Naive thymus-derived CD8-positive, alpha-beta T cell (primary cell): ENCODE data around the gene MEGF11. TPM values are rescaled to one million over a fixed set of nuclear protein-coding genes. Genes with fewer than 3 reads are reported as not detected.

ENCODE experiments used
- ATAC-seq, 2 donors: fragments of 150-1000 bp; cut with Tn5 transposase in 1 of 2; sonication (Bioruptor Pico), chemical (Tn5 transposase) in 1 of 2; 1 replicate in 1 of 2; 2 replicates in 1 of 2; pipeline ENCODE4 v1.10.0; 2021; ENCODE audit warnings: mild to moderate bottlenecking in 2 of 2, moderate library complexity in 2 of 2
- POLR2A ChIA-PET: fragments of 350-600 bp; sonication (Branson Sonifier 250); formaldehyde crosslinking; loops from one replicate; lab custom pipeline; 2021; ENCODE audit warnings: antibody characterized with exemption; lab: Charles Lee
- DNase-seq, 10 donors: peaks; one replicate each; pipeline versions ENCODE4 v3.0.0 to v3.0.0-alpha.2; 2020 to 2022
- H3K27ac Mint-ChIP-seq, 10 donors: one replicate each; pipeline ENCODE4 v1.8.0; 2020 to 2022; ENCODE audit warnings: mild to moderate bottlenecking in 10 of 10, mixed read lengths in 10 of 10, moderate library complexity in 4 of 10, inconsistent platforms in 1 of 10
- H3K27me3 Mint-ChIP-seq, 5 donors: one replicate each; pipeline ENCODE4 v1.8.0; 2021 to 2022; ENCODE audit warnings: mixed read lengths in 5 of 5
- H3K36me3 Mint-ChIP-seq, 3 donors: one replicate each; pipeline ENCODE4 v1.8.0; 2020 to 2022; ENCODE audit warnings: mixed read lengths in 3 of 3, mild to moderate bottlenecking in 2 of 3, inconsistent platforms in 1 of 3
- H3K4me1 Mint-ChIP-seq, 4 donors: one replicate each; pipeline ENCODE4 v1.8.0; 2021 to 2022; ENCODE audit warnings: mixed read lengths in 4 of 4
- H3K4me3 Mint-ChIP-seq, 10 donors: one replicate each; pipeline ENCODE4 v1.8.0; 2020 to 2022; ENCODE audit warnings: mild to moderate bottlenecking in 10 of 10, mixed read lengths in 10 of 10, moderate library complexity in 6 of 10, inconsistent platforms in 1 of 10
- H3K9me3 Mint-ChIP-seq, 9 donors: one replicate each; pipeline ENCODE4 v1.8.0; 2020 to 2022; ENCODE audit warnings: mixed read lengths in 9 of 9, mild to moderate bottlenecking in 3 of 9, inconsistent platforms in 1 of 9, moderate library complexity in 1 of 9
- polyA plus RNA-seq, 3 donors: library from polyadenylated mRNA; unstranded; fragments of 300-500 nt; fragmentation: Illumina TruSeq; gene quantifications; one replicate each; pipeline ENCODE4 v1.2.3, GENCODE V29; 2021
- total RNA-seq, 8 experiments: library from RNA in 2 of 8; stranded (reverse) in 2 of 8; gene quantifications; one replicate each; pipeline ENCODE4 v1.2.3 and lab custom pipeline; 2021 to 2026

Gene MEGF11
- total and polyA plus RNA-seq, 5 experiments from 2014 or later, result not detected

GRCh38 chr15:66053991-66054390, 199.6 kb downstream of the MEGF11 start:
- Mint-ChIP-seq H3K4me3 (no peak overlapping the region), H3K9me3 (no peaks in the 10 kb centered on the region), H3K27ac (peak overlapping the region in 1 of 10 donors; percentile 64), H3K36me3 (no peaks in the 10 kb centered on the region), H3K27me3 (peaks cover under 1 to 9% (median 4%) of the 10 kb centered on the region in 5 donors), H3K4me1 (no peaks in the 10 kb centered on the region)
- ATAC-seq (no peak), DNase-seq (no peak)
- POLR2A ChIA-PET, result interaction anchor here (0.6 kb wide), 1 partner anchor 154 kb away, joined by 4 read pairs; no protein-coding TSS in a partner anchor

- H3K27me3 Mint-ChIP-seq, result peaks cover 0 to 9% (median 2%) of the 10 kb centered on the region in 5 donors
- no peaks in the 10 kb centered on the region for H3K36me3 Mint-ChIP-seq
- H3K9me3 Mint-ChIP-seq, result no peaks in the 10 kb centered on the region
- H3K4me3 Mint-ChIP-seq, result no peak overlapping the region
- ATAC-seq (no peak), DNase-seq (no peak)
- no peak overlapping the region for H3K27ac Mint-ChIP-seq
- POLR2A ChIA-PET, result no interaction called here
- H3K4me1 Mint-ChIP-seq, result no peaks in the 10 kb centered on the region
These were observed 201.7 kb downstream of the MEGF11 start for GRCh38 chr15:66051833-66052232.

GRCh38 chr15:66050264-66050663, 203.3 kb downstream of the MEGF11 start:
- Mint-ChIP-seq H3K27me3 (peaks cover 0 to 9% (median 2%) of the 10 kb centered on the region in 5 donors), H3K4me1 (peaks cover 0 to 2% (median 0%) of the 10 kb centered on the region in 4 donors), H3K9me3 (no peaks in the 10 kb centered on the region), H3K4me3 (no peak overlapping the region), H3K36me3 (no peaks in the 10 kb centered on the region), H3K27ac (no peak overlapping the region)
- DNase-seq (no peak), ATAC-seq (no peak)
- POLR2A ChIA-PET, result no interaction called here

GRCh38 chr15:66049353-66049752, 204.2 kb downstream of the MEGF11 start:
- Mint-ChIP-seq H3K27me3 (peaks cover 0 to 8% (median 2%) of the 10 kb centered on the region in 5 donors), H3K4me1 (peaks cover 0 to 2% (median 0%) of the 10 kb centered on the region in 4 donors), H3K36me3 (no peaks in the 10 kb centered on the region), H3K27ac (no peak overlapping the region), H3K9me3 (peaks cover 0 to 2% (median 0%) of the 10 kb centered on the region in 9 donors), H3K4me3 (no peak overlapping the region)
- no peak for DNase-seq
- POLR2A ChIA-PET, result no interaction called here
- no peak for ATAC-seq

GRCh38 chr15:66047321-66048024, 206.1 kb downstream of the MEGF11 start:
- Mint-ChIP-seq H3K27ac (peak overlapping the region in 1 of 10 donors; percentile 10), H3K36me3 (no peaks in the 10 kb centered on the region), H3K4me1 (peaks cover 0 to 2% (median 0%) of the 10 kb centered on the region in 4 donors), H3K27me3 (peaks cover 0 to 10% (median 0%) of the 10 kb centered on the region in 5 donors), H3K9me3 (peaks cover 0 to 2% (median 0%) of the 10 kb centered on the region in 9 donors), H3K4me3 (no peak overlapping the region)
- POLR2A ChIA-PET, result no interaction called here
- DNase-seq (no peak), ATAC-seq (no peak)

- no peak for DNase-seq
- H3K27me3 Mint-ChIP-seq, result peaks cover 0 to 12% (median 0%) of the 10 kb centered on the region in 5 donors
- no peak overlapping the region for H3K4me3 Mint-ChIP-seq
- POLR2A ChIA-PET, result no interaction called here
- no peaks in the 10 kb centered on the region for H3K36me3 Mint-ChIP-seq
- peak overlapping the region in 1 of 10 donors; percentile 60 for H3K27ac Mint-ChIP-seq
- peaks cover 0 to 2% (median 0%) of the 10 kb centered on the region in 4 donors for H3K4me1 Mint-ChIP-seq
- ATAC-seq, result no peak
- H3K9me3 Mint-ChIP-seq, result peaks cover 0 to 2% (median 0%) of the 10 kb centered on the region in 9 donors
These were observed 206.8 kb downstream of the MEGF11 start for GRCh38 chr15:66046751-66047150.

GRCh38 chr15:66046326-66046725, 207.2 kb downstream of the MEGF11 start:
- Mint-ChIP-seq H3K36me3 (no peaks in the 10 kb centered on the region), H3K9me3 (peaks cover 0 to 2% (median 0%) of the 10 kb centered on the region in 9 donors), H3K4me1 (peaks cover 0 to 2% (median 0%) of the 10 kb centered on the region in 4 donors), H3K27ac (peak overlapping the region in 1 of 10 donors; percentile 60), H3K4me3 (no peak overlapping the region), H3K27me3 (peaks cover 0 to 12% (median 0%) of the 10 kb centered on the region in 5 donors)
- ATAC-seq (no peak), DNase-seq (no peak)
- POLR2A ChIA-PET, result no interaction called here

- Mint-ChIP-seq H3K27ac (no peak overlapping the region), H3K4me1 (peaks cover 0 to 2% (median 0%) of the 10 kb centered on the region in 4 donors), H3K27me3 (peaks cover 0 to 20% (median 0%) of the 10 kb centered on the region in 5 donors)
These were observed 208.0 kb downstream of the MEGF11 start for GRCh38 chr15:66045542-66045941.

GRCh38 chr15:66044837-66045236, 208.7 kb downstream of the MEGF11 start:
- POLR2A ChIA-PET, result no interaction called here

More at GRCh38 chr15:66045542-66045941, 208.0 kb downstream of the MEGF11 start:
- POLR2A ChIA-PET, result no interaction called here
- Mint-ChIP-seq H3K36me3 (no peaks in the 10 kb centered on the region), H3K4me3 (peak overlapping the region in 1 of 10 donors; percentile 8), H3K9me3 (peaks cover 0 to 2% (median 0%) of the 10 kb centered on the region in 9 donors)
- ATAC-seq, result no peak
- no peak for DNase-seq

GRCh38 chr15:66043264-66043663, 210.3 kb downstream of the MEGF11 start:
- Mint-ChIP-seq H3K36me3 (no peaks in the 10 kb centered on the region), H3K9me3 (peaks cover 0 to 2% (median 0%) of the 10 kb centered on the region in 9 donors), H3K4me1 (peaks cover 0 to 2% (median 0%) of the 10 kb centered on the region in 4 donors), H3K4me3 (no peak overlapping the region), H3K27me3 (peaks cover 7 to 33% (median 12%) of the 10 kb centered on the region in 5 donors), H3K27ac (no peak overlapping the region)
- ATAC-seq (no peak), DNase-seq (no peak)
- POLR2A ChIA-PET, result no interaction called here

More at GRCh38 chr15:66044837-66045236, 208.7 kb downstream of the MEGF11 start:
- H3K9me3 Mint-ChIP-seq, result peaks cover 0 to 2% (median 0%) of the 10 kb centered on the region in 9 donors
- no peaks in the 10 kb centered on the region for H3K36me3 Mint-ChIP-seq
- DNase-seq (no peak), ATAC-seq (no peak)
- no peak overlapping the region for H3K27ac Mint-ChIP-seq
- no peak overlapping the region for H3K4me3 Mint-ChIP-seq
- H3K27me3 Mint-ChIP-seq, result peaks cover 0 to 21% (median 4%) of the 10 kb centered on the region in 5 donors
- H3K4me1 Mint-ChIP-seq, result peaks cover 0 to 2% (median 0%) of the 10 kb centered on the region in 4 donors

GRCh38 chr15:66042624-66043023, 210.9 kb downstream of the MEGF11 start:
- no peak overlapping the region for H3K4me3 Mint-ChIP-seq
- peaks cover 7 to 34% (median 16%) of the 10 kb centered on the region in 5 donors for H3K27me3 Mint-ChIP-seq
- POLR2A ChIA-PET, result no interaction called here
- H3K27ac Mint-ChIP-seq, result no peak overlapping the region
- H3K9me3 Mint-ChIP-seq, result peaks cover 0 to 2% (median 0%) of the 10 kb centered on the region in 9 donors
- ATAC-seq (no peak), DNase-seq (no peak)
- H3K36me3 Mint-ChIP-seq, result no peaks in the 10 kb centered on the region
- H3K4me1 Mint-ChIP-seq, result peaks cover 0 to 2% (median 0%) of the 10 kb centered on the region in 4 donors

GRCh38 chr15:66041276-66041675, 212.3 kb downstream of the MEGF11 start:
- peaks cover 9 to 40% (median 22%) of the 10 kb centered on the region in 5 donors for H3K27me3 Mint-ChIP-seq

More at GRCh38 chr15:66041276-66041675, 212.3 kb downstream of the MEGF11 start:
- POLR2A ChIA-PET, result no interaction called here
- DNase-seq (no peak), ATAC-seq (no peak)
- H3K9me3 Mint-ChIP-seq, result peaks cover 0 to 2% (median 0%) of the 10 kb centered on the region in 9 donors
- no peaks in the 10 kb centered on the region for H3K36me3 Mint-ChIP-seq
- H3K4me1 Mint-ChIP-seq, result no peaks in the 10 kb centered on the region
- no peak overlapping the region for H3K27ac Mint-ChIP-seq
- no peak overlapping the region for H3K4me3 Mint-ChIP-seq
